ENCODE data around the gene ZNF777.

Gene ZNF777

DNA sequence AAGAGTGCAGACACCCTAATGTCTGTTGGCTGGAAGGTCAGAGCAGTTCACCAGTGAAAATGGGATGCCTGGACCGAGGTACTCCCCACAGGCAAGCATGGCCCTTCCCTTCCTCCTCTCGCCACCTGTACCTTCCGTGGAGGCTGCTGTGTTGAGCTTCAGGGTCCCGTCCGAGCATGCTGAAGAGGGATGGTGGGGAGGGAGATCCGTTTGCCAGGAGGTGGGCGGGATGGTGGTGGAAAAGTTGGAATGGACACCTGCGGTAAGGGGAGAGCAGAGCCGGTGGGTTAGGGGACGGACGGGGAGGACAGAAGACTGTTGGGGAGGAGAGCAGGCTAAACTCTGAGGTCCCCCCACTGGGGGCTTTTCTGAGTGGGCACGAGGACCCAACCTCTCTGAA is 15.9 kb upstream of the ZNF777 start:
- Histone ChIP-seq H3K27ac (ENCODE audit: low read depth, low read length) (no peak overlapping the region), H3K4me1 (ENCODE audit: control insufficient read depth, low read length) (no peaks in the 10 kb centered on the region), H3K79me2 (ENCODE audit: control insufficient read depth, low read length) (peaks cover 6% of the 10 kb centered on the region), H3F3A (ENCODE audit: control insufficient read depth, insufficient read depth) (no peaks in the 10 kb centered on the region), H3K9me2 (replicated peaks; ENCODE audit: control insufficient read depth, low read length) (no peaks in the 10 kb centered on the region), H3K27me3 (ENCODE audit: control insufficient read depth, low read length) (no peaks in the 10 kb centered on the region), H3K4me3 (ENCODE audit: low read length) (no peak overlapping the region), H3K36me3 (ENCODE audit: control insufficient read depth, low read length) (peaks cover 87% of the 10 kb centered on the region), H3K4me2 (ENCODE audit: low read length) (no peak overlapping the region), H3K9me3 (ENCODE audit: control insufficient read depth, insufficient read depth, low read length) (no peaks in the 10 kb centered on the region), H4K20me1 (ENCODE audit: control insufficient read depth, insufficient read depth, low read depth, low read length) (no peaks in the 10 kb centered on the region; the same call in 1 of the 2 replicates)
- TF ChIP-seq, protein P1, sequence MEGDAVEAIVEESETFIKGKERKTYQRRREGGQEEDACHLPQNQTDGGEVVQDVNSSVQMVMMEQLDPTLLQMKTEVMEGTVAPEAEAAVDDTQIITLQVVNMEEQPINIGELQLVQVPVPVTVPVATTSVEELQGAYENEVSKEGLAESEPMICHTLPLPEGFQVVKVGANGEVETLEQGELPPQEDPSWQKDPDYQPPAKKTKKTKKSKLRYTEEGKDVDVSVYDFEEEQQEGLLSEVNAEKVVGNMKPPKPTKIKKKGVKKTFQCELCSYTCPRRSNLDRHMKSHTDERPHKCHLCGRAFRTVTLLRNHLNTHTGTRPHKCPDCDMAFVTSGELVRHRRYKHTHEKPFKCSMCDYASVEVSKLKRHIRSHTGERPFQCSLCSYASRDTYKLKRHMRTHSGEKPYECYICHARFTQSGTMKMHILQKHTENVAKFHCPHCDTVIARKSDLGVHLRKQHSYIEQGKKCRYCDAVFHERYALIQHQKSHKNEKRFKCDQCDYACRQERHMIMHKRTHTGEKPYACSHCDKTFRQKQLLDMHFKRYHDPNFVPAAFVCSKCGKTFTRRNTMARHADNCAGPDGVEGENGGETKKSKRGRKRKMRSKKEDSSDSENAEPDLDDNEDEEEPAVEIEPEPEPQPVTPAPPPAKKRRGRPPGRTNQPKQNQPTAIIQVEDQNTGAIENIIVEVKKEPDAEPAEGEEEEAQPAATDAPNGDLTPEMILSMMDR (IDR thresholded peaks at IDR 0.05; ENCODE audit: low read depth, low read length, poor library complexity, severe bottlenecking) = no peak

DNA sequence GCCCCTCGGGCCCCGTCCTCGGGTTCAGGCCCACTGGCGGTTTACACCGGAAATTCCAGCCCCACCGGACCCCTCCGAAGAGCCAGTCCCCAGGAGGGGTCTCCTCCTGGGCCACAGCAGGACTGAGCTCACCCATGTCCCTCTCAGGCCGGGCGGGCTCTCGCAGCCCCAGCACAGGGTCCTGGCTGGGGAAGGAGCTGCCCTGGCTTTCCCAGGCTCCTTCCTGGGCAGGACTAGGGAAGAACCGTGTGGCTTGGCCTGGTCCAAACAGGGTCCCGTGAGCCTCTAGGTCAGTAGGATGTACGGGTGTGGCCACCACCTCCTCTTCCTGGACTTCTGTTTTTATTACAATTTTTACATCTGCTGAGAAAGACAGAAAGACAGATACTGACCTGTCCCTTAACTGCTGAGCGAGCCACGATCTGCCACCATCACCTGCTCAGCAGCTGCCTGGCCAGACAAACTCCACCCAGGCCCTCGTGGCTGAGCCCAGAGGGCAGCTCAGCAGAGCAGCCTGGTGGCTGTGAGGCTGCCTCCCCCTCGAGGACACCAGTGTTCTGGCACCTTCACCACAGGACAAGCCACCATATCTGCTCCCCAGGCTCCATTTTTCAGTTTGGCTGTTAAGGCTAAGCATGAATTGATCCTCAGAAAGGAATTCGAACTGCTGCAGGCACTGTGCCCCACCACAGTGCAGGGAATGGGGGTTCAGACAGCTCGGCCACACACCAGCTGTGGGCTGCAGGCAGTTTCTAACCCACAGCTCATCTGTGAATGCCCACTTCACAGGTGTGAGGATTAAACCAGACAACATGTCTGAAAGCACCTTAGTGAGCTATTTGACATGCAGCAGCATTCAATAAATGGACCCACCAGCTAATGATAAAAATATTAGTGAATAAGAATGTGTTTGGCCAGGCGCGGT is 14.5 kb upstream of the ZNF777 start:
- H3K27me3 ChIP-seq (ENCODE audit: control insufficient read depth, low read length) = no peaks in the 10 kb centered on the region
- H3K4me2 ChIP-seq (ENCODE audit: low read length) = no peak overlapping the region
- no peaks in the 10 kb centered on the region for H3K4me1 ChIP-seq (ENCODE audit: control insufficient read depth, low read length)
- no peaks in the 10 kb centered on the region for H3F3A ChIP-seq (ENCODE audit: control insufficient read depth, insufficient read depth)
- peaks cover 3% of the 10 kb centered on the region; the same call in 1 of the 2 replicates for H3K79me2 ChIP-seq (ENCODE audit: control insufficient read depth, low read length)
- H3K9me2 ChIP-seq (replicated peaks; ENCODE audit: control insufficient read depth, low read length) = no peaks in the 10 kb centered on the region
- H3K4me3 ChIP-seq (ENCODE audit: low read length) = no peak overlapping the region
- no peaks in the 10 kb centered on the region; the same call in 1 of the 2 replicates for H4K20me1 ChIP-seq (ENCODE audit: control insufficient read depth, insufficient read depth, low read depth, low read length)
- peaks cover 80% of the 10 kb centered on the region for H3K36me3 ChIP-seq (ENCODE audit: control insufficient read depth, low read length)
- no peak for TF ChIP-seq EZH2phosphoT487 (IDR thresholded peaks at IDR 0.05; ENCODE audit: borderline replicate concordance, low read length)
- TF ChIP-seq, protein P1 (IDR thresholded peaks at IDR 0.05; ENCODE audit: low read depth, low read length, poor library complexity, severe bottlenecking) = no peak
- no peak overlapping the region for H3K27ac ChIP-seq (ENCODE audit: low read depth, low read length)
- H3K9me3 ChIP-seq (ENCODE audit: control insufficient read depth, insufficient read depth, low read length) = no peaks in the 10 kb centered on the region

DNA sequence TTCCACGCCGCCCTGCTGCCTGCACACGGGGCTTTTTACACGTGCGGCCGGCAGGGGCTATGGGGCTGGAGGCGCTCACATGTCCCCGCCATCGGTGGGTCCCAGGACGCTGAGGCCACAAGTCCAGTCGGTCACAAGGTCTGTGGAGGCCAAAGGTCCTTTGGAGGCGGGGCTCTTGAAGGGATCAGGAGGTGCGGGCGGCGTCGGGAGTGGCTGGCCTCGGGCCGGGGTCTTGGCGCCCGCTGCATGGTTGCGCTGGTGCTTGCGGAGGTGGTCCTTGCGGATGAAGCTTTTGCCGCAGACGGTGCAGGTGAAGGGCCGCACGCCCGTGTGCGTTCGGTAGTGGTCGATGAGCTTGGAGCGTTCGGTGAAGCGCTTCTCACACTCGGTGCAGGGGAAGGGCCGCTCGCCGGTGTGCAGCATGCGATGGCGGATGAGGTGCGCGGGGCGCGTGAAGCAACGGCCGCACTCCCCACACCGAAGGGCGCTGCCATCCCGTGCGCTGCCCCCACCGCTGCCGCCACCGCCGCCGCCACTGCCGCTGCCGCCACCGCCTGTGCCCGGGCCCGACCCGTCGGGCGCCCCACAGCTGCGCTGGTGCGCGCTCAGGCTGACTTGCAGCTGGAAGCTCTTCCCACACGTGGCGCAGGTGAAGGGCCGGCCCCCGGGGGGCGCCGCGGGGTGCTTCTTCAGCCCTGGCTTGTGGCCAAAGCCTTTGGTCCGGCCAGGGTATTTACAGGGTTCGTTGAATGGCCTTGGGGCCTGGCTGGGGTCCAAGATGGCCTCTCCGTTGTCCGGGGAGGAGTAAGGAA is 13.7 kb upstream of the ZNF777 start:
- H3K36me3 ChIP-seq (ENCODE audit: control insufficient read depth, low read length) = peaks cover 74% of the 10 kb centered on the region
- H3K4me2 ChIP-seq (ENCODE audit: low read length) = no peak overlapping the region

More for the DNA sequence above, 13.7 kb upstream of the ZNF777 start:
- TF ChIP-seq, protein P1 (IDR thresholded peaks at IDR 0.05; ENCODE audit: low read depth, low read length, poor library complexity, severe bottlenecking) = peak; percentile 45
- TF ChIP-seq EZH2phosphoT487 (IDR thresholded peaks at IDR 0.05; ENCODE audit: borderline replicate concordance, low read length) = no peak
- peaks cover 3% of the 10 kb centered on the region; the same call in 1 of the 2 replicates for H3K79me2 ChIP-seq (ENCODE audit: control insufficient read depth, low read length)
- no peaks in the 10 kb centered on the region; the same call in 1 of the 2 replicates for H4K20me1 ChIP-seq (ENCODE audit: control insufficient read depth, insufficient read depth, low read depth, low read length)
- no peaks in the 10 kb centered on the region for H3F3A ChIP-seq (ENCODE audit: control insufficient read depth, insufficient read depth)
- H3K27ac ChIP-seq (ENCODE audit: low read depth, low read length) = no peak overlapping the region
- H3K4me3 ChIP-seq (ENCODE audit: low read length) = no peak overlapping the region
- H3K9me2 ChIP-seq (replicated peaks; ENCODE audit: control insufficient read depth, low read length) = no peaks in the 10 kb centered on the region
- no peaks in the 10 kb centered on the region for H3K4me1 ChIP-seq (ENCODE audit: control insufficient read depth, low read length)
- no peaks in the 10 kb centered on the region for H3K27me3 ChIP-seq (ENCODE audit: control insufficient read depth, low read length)
- no peaks in the 10 kb centered on the region for H3K9me3 ChIP-seq (ENCODE audit: control insufficient read depth, insufficient read depth, low read length)

All from DOHH2 (cell line).